ENCODE results near the gene OR5P2. TPM values are rescaled to one million over a fixed set of nuclear protein-coding genes. Genes with fewer than 3 reads are reported as not detected.
"Not testable (repeated sequence)": the region's sequence is repeated elsewhere in the genome, so short reads cannot be mapped to it uniquely, and the experiment has no call there.

OR5P2 gene
- total RNA-seq: not detected

- H3K4me1 Mint-ChIP-seq (ENCODE audit: low read depth): no peaks in the 10 kb centered on the region
- DNase-seq (no peak), ATAC-seq (no peak)
- ChIA-PET CTCF (no interaction called here), POLR2A (no interaction called here)
- H3K9me3 Mint-ChIP-seq (ENCODE audit: insufficient read depth): peaks cover 4% of the 10 kb centered on the region
- H3K27ac Mint-ChIP-seq: no peak within 1 kb of the TSS
- H3K4me3 Mint-ChIP-seq: no peak within 1 kb of the TSS
- no peaks in the 10 kb centered on the region for H3K36me3 Mint-ChIP-seq (ENCODE audit: low read depth)
- no peaks in the 10 kb centered on the region for H3K27me3 Mint-ChIP-seq (ENCODE audit: low read depth)
Measured at GRCh38 chr11:7796842-7797241, at the start of gene OR5P2. Gene OR5P2 (minus strand): TSS chr11:7796942. CDS start chr11:7796942, 0 bp downstream.

- Mint-ChIP-seq H3K27me3 (ENCODE audit: low read depth) (peaks cover 2% of the 10 kb centered on the region), H3K27ac (no peak overlapping the region), H3K36me3 (ENCODE audit: low read depth) (no peaks in the 10 kb centered on the region), H3K9me3 (ENCODE audit: insufficient read depth) (no peaks in the 10 kb centered on the region), H3K4me3 (no peak overlapping the region), H3K4me1 (ENCODE audit: low read depth) (no peaks in the 10 kb centered on the region)
- DNase-seq: no peak
- ATAC-seq: no peak
- POLR2A ChIA-PET: no interaction called here
- CTCF ChIA-PET: no interaction called here
Measured at GRCh38 chr11:7846003-7846402, 49.3 kb upstream of the OR5P2 start.

- no peak for DNase-seq
- Mint-ChIP-seq H3K36me3 (ENCODE audit: low read depth) (no peaks in the 10 kb centered on the region), H3K9me3 (ENCODE audit: insufficient read depth) (no peaks in the 10 kb centered on the region), H3K4me3 (no peak overlapping the region), H3K27ac (no peak overlapping the region), H3K27me3 (ENCODE audit: low read depth) (peaks cover 2% of the 10 kb centered on the region), H3K4me1 (ENCODE audit: low read depth) (no peaks in the 10 kb centered on the region)
- ChIA-PET POLR2A (no interaction called here), CTCF (no interaction called here)
- ATAC-seq: no peak
Measured at GRCh38 chr11:7844986-7845385, 48.2 kb upstream of the OR5P2 start.

GRCh38 chr11:7844521-7844920 lies 47.8 kb upstream of the OR5P2 start:
- no peaks in the 10 kb centered on the region for H3K36me3 Mint-ChIP-seq (ENCODE audit: low read depth)
- ATAC-seq (no peak), DNase-seq (no peak)
- peaks cover 2% of the 10 kb centered on the region for H3K27me3 Mint-ChIP-seq (ENCODE audit: low read depth)
- ChIA-PET POLR2A (no interaction called here), CTCF (no interaction called here)
- no peaks in the 10 kb centered on the region for H3K4me1 Mint-ChIP-seq (ENCODE audit: low read depth)
- H3K4me3 Mint-ChIP-seq: no peak overlapping the region
- no peak overlapping the region for H3K27ac Mint-ChIP-seq
- H3K9me3 Mint-ChIP-seq (ENCODE audit: insufficient read depth): no peaks in the 10 kb centered on the region

- no peak overlapping the region for H3K27ac Mint-ChIP-seq
- DNase-seq: no peak
- CTCF ChIA-PET: no interaction called here
- no peak overlapping the region for H3K4me3 Mint-ChIP-seq
- H3K36me3 Mint-ChIP-seq (ENCODE audit: low read depth): no peaks in the 10 kb centered on the region
- ATAC-seq: no peak
- H3K9me3 Mint-ChIP-seq (ENCODE audit: insufficient read depth): no peaks in the 10 kb centered on the region
- POLR2A ChIA-PET: no interaction called here
- H3K4me1 Mint-ChIP-seq (ENCODE audit: low read depth): no peaks in the 10 kb centered on the region
- H3K27me3 Mint-ChIP-seq (ENCODE audit: low read depth): peaks cover 2% of the 10 kb centered on the region
Measured at GRCh38 chr11:7840578-7840977, 43.8 kb upstream of the OR5P2 start.

- ATAC-seq (no peak), DNase-seq (no peak)
- H3K36me3 Mint-ChIP-seq (ENCODE audit: low read depth): no peaks in the 10 kb centered on the region
- H3K27ac Mint-ChIP-seq: no peak overlapping the region
- H3K4me3 Mint-ChIP-seq: no peak overlapping the region
- H3K27me3 Mint-ChIP-seq (ENCODE audit: low read depth): no peaks in the 10 kb centered on the region
- POLR2A ChIA-PET: no interaction called here
- H3K9me3 Mint-ChIP-seq (ENCODE audit: insufficient read depth): no peaks in the 10 kb centered on the region
- H3K4me1 Mint-ChIP-seq (ENCODE audit: low read depth): no peaks in the 10 kb centered on the region
- CTCF ChIA-PET: no interaction called here
Measured at GRCh38 chr11:7833527-7833926, 36.8 kb upstream of the OR5P2 start.

- no peaks in the 10 kb centered on the region for H3K27me3 Mint-ChIP-seq (ENCODE audit: low read depth)
- no peaks in the 10 kb centered on the region for H3K36me3 Mint-ChIP-seq (ENCODE audit: low read depth)
- POLR2A ChIA-PET: no interaction called here
- CTCF ChIA-PET: interaction anchor here (0.7 kb wide), 1 partner anchor 9 kb away, joined by 3 read pairs; no protein-coding TSS in a partner anchor
- ATAC-seq: no peak
- H3K27ac Mint-ChIP-seq: no peak within 1 kb of the TSS
- H3K4me1 Mint-ChIP-seq (ENCODE audit: low read depth): no peaks in the 10 kb centered on the region
- DNase-seq: no peak
- H3K4me3 Mint-ChIP-seq: no peak within 1 kb of the TSS
- no peaks in the 10 kb centered on the region for H3K9me3 Mint-ChIP-seq (ENCODE audit: insufficient read depth)
Measured at GRCh38 chr11:7830740-7831139, 34.0 kb upstream of the OR5P2 start, which contains the start of gene OR5P3. Gene OR5P3 (minus strand): TSS chr11:7830840.

GRCh38 chr11:7826324-7826723 lies 29.6 kb upstream of the OR5P2 start:
- ChIA-PET POLR2A (interaction anchor here (0.6 kb wide), 1 partner anchor 658 kb away, joined by 3 read pairs; no protein-coding TSS in a partner anchor), CTCF (no interaction called here)
- Mint-ChIP-seq H3K9me3 (ENCODE audit: insufficient read depth) (no peaks in the 10 kb centered on the region), H3K27me3 (ENCODE audit: low read depth) (no peaks in the 10 kb centered on the region), H3K36me3 (ENCODE audit: low read depth) (no peaks in the 10 kb centered on the region), H3K4me1 (ENCODE audit: low read depth) (no peaks in the 10 kb centered on the region), H3K27ac (no peak overlapping the region), H3K4me3 (no peak overlapping the region)
- DNase-seq (no peak), ATAC-seq (no peak)

GRCh38 chr11:7820417-7820816 lies 23.7 kb upstream of the OR5P2 start:
- H3K4me3 Mint-ChIP-seq; POLR2A ChIA-PET; ATAC-seq; H3K27me3 Mint-ChIP-seq (ENCODE audit: low read depth); H3K9me3 Mint-ChIP-seq (ENCODE audit: insufficient read depth); CTCF ChIA-PET; H3K4me1 Mint-ChIP-seq (ENCODE audit: low read depth); H3K27ac Mint-ChIP-seq; H3K36me3 Mint-ChIP-seq (ENCODE audit: low read depth); DNase-seq: not testable (repeated sequence)

GRCh38 chr11:7814897-7815296 lies 18.2 kb upstream of the OR5P2 start:
- DNase-seq; H3K36me3 Mint-ChIP-seq (ENCODE audit: low read depth); H3K4me1 Mint-ChIP-seq (ENCODE audit: low read depth); H3K27me3 Mint-ChIP-seq (ENCODE audit: low read depth); POLR2A ChIA-PET; CTCF ChIA-PET; H3K27ac Mint-ChIP-seq; H3K4me3 Mint-ChIP-seq; H3K9me3 Mint-ChIP-seq (ENCODE audit: insufficient read depth); ATAC-seq: not testable (repeated sequence)

- H3K9me3 Mint-ChIP-seq (ENCODE audit: insufficient read depth): peaks cover 20% of the 10 kb centered on the region
- H3K4me1 Mint-ChIP-seq (ENCODE audit: low read depth); H3K4me3 Mint-ChIP-seq; H3K27ac Mint-ChIP-seq; H3K36me3 Mint-ChIP-seq (ENCODE audit: low read depth); ATAC-seq; H3K27me3 Mint-ChIP-seq (ENCODE audit: low read depth); DNase-seq; POLR2A ChIA-PET; CTCF ChIA-PET: not testable (repeated sequence)
Measured at GRCh38 chr11:7810301-7810700, 13.6 kb upstream of the OR5P2 start.

- H3K27ac Mint-ChIP-seq: no peak overlapping the region
- H3K4me1 Mint-ChIP-seq (ENCODE audit: low read depth): no peaks in the 10 kb centered on the region
- CTCF ChIA-PET: no interaction called here
- no peaks in the 10 kb centered on the region for H3K27me3 Mint-ChIP-seq (ENCODE audit: low read depth)
- DNase-seq: no peak
- H3K4me3 Mint-ChIP-seq: no peak overlapping the region
- H3K9me3 Mint-ChIP-seq (ENCODE audit: insufficient read depth): peaks cover 4% of the 10 kb centered on the region
- POLR2A ChIA-PET: no interaction called here
- no peaks in the 10 kb centered on the region for H3K36me3 Mint-ChIP-seq (ENCODE audit: low read depth)
- ATAC-seq: no peak
Measured at GRCh38 chr11:7793233-7793632, 3.5 kb downstream of the OR5P2 start.

- Mint-ChIP-seq H3K27me3 (ENCODE audit: low read depth) (no peaks in the 10 kb centered on the region), H3K4me3 (no peak overlapping the region), H3K9me3 (ENCODE audit: insufficient read depth) (peaks cover 4% of the 10 kb centered on the region), H3K4me1 (ENCODE audit: low read depth) (no peaks in the 10 kb centered on the region), H3K36me3 (ENCODE audit: low read depth) (no peaks in the 10 kb centered on the region), H3K27ac (no peak overlapping the region)
- ATAC-seq (no peak), DNase-seq (no peak)
- CTCF ChIA-PET: no interaction called here
- POLR2A ChIA-PET: no interaction called here
Measured at GRCh38 chr11:7787239-7787638, 9.5 kb downstream of the OR5P2 start.
